HepG2 (cell line): ENCODE results near the gene STK17A. TPM values are rescaled to one million over a fixed set of nuclear protein-coding genes. Genes with fewer than 3 reads are reported as not detected.

ENCODE experiments used
- ARID2 ChIP-seq: sonication (generic); formaldehyde crosslinking; IDR thresholded peaks from 2 replicates; pipeline ENCODE4 v1.8.1; 2022; ENCODE audit warnings: mild to moderate bottlenecking, missing genetic modification reagents, borderline replicate concordance
- BCL6 ChIP-seq: IDR thresholded peaks from 2 replicates; pipeline ENCODE4 v1.6.1; 2016; ENCODE audit warnings: missing genetic modification reagents, missing compliant biosample characterization
- CHCHD3 ChIP-seq: sonication (generic); formaldehyde crosslinking; IDR thresholded peaks from 2 replicates; pipeline ENCODE4 v1.8.0; 2022; ENCODE audit warnings: mild to moderate bottlenecking, missing genetic modification reagents, moderate library complexity
- EP300 ChIP-seq, 3 experiments: sonication (generic) in 1 of 3; formaldehyde crosslinking in 1 of 3; IDR thresholded peaks; 2 replicates each; pipeline versions ENCODE4 v1.5.1 to v1.6.1; 2011 to 2020; ENCODE audit warnings: low read depth in 2 of 3, low read length in 2 of 3, borderline replicate concordance in 1 of 3, improper control_type of control experiment in 1 of 3, mild to moderate bottlenecking in 1 of 3, missing genetic modification reagents in 1 of 3, moderate library complexity in 1 of 3
- FOXA3 ChIP-seq: IDR thresholded peaks from 2 replicates; pipeline ENCODE4 v1.6.1; 2016; ENCODE audit warnings: missing genetic modification reagents, missing compliant biosample characterization
- FOXC1 ChIP-seq: sonication (generic); formaldehyde crosslinking; IDR thresholded peaks from 2 replicates; pipeline ENCODE4 v1.8.0; 2022; ENCODE audit warnings: mild to moderate bottlenecking, missing genetic modification reagents, borderline replicate concordance
- GATAD2A ChIP-seq: IDR thresholded peaks from 2 replicates; pipeline ENCODE4 v1.6.1; 2016
- HMG20A ChIP-seq: IDR thresholded peaks from 2 replicates; pipeline ENCODE4 v1.6.1; 2016; ENCODE audit warnings: borderline replicate concordance
- ISX ChIP-seq: sonication (generic); formaldehyde crosslinking; conservative IDR thresholded peaks from 2 replicates; pipeline ENCODE4 v1.5.0; 2020; ENCODE audit warnings: missing genetic modification reagents
- KDM6A ChIP-seq: IDR thresholded peaks from 2 replicates; pipeline ENCODE4 v1.6.1; 2016; ENCODE audit warnings: low read depth
- KLF6 ChIP-seq: IDR thresholded peaks from 2 replicates; pipeline ENCODE4 v1.8.0; 2016; ENCODE audit warnings: missing biosample characterization, missing genetic modification reagents
- MATR3 ChIP-seq: sonication (generic); formaldehyde crosslinking; IDR thresholded peaks from 2 replicates; pipeline ENCODE4 v1.4.0; 2020; ENCODE audit warnings: missing genetic modification reagents
- NCOA5 ChIP-seq: sonication (generic); formaldehyde crosslinking; IDR thresholded peaks from 2 replicates; pipeline ENCODE4 v1.4.0; 2020; ENCODE audit warnings: missing genetic modification reagents
- NFIC ChIP-seq: IDR thresholded peaks from 2 replicates; pipeline ENCODE4 v1.6.1; 2012; ENCODE audit warnings: mild to moderate bottlenecking, low read length, inconsistent platforms
- RBFOX2 ChIP-seq: fragments of 200-400 bp; formaldehyde crosslinking; IDR thresholded peaks from 2 replicates; pipeline ENCODE4 v1.6.1; 2017; ENCODE audit warnings: low read depth, mild to moderate bottlenecking, low read length
- REPIN1 ChIP-seq: sonication (generic); formaldehyde crosslinking; IDR thresholded peaks from 2 replicates; pipeline ENCODE4 v1.8.0; 2022; ENCODE audit warnings: missing genetic modification reagents, low read depth, mild to moderate bottlenecking, borderline replicate concordance
- RXRB ChIP-seq: IDR thresholded peaks from 2 replicates; pipeline ENCODE4 v1.6.1; 2016; ENCODE audit warnings: borderline replicate concordance, missing genetic modification reagents, missing compliant biosample characterization
- SIN3A ChIP-seq: IDR thresholded peaks from 2 replicates; pipeline ENCODE4 v1.6.1; 2011; ENCODE audit warnings: low read depth, mild to moderate bottlenecking, control low read depth, low read length, borderline replicate concordance
- TEAD2 ChIP-seq: sonication (generic); formaldehyde crosslinking; IDR thresholded peaks from 2 replicates; pipeline ENCODE4 v1.9.0; 2021; ENCODE audit warnings: missing genetic modification reagents
- TIGD3 ChIP-seq: sonication (generic); formaldehyde crosslinking; IDR thresholded peaks from 2 replicates; pipeline ENCODE4 v1.5.1; 2020; ENCODE audit warnings: mild to moderate bottlenecking, missing genetic modification reagents, borderline replicate concordance
- ZBTB8A ChIP-seq: sonication (generic); formaldehyde crosslinking; IDR thresholded peaks from 2 replicates; pipeline ENCODE4 v1.4.0; 2020; ENCODE audit warnings: mild to moderate bottlenecking, low read depth, missing genetic modification reagents, borderline replicate concordance
- ZNF280D ChIP-seq: sonication (generic); formaldehyde crosslinking; IDR thresholded peaks from 2 replicates; pipeline ENCODE4 v1.5.1; 2020; ENCODE audit warnings: mild to moderate bottlenecking, missing genetic modification reagents
- ZNF33A ChIP-seq: sonication (generic); formaldehyde crosslinking; IDR thresholded peaks from 2 replicates; pipeline ENCODE4 v1.5.1; 2020; ENCODE audit warnings: missing genetic modification reagents, mild to moderate bottlenecking, moderate library complexity, borderline replicate concordance
- ZNF770 ChIP-seq: sonication (generic); formaldehyde crosslinking; IDR thresholded peaks from 2 replicates; pipeline ENCODE4 v1.5.0; 2020; ENCODE audit warnings: mild to moderate bottlenecking, missing genetic modification reagents
- polyA plus RNA-seq, 8 experiments: library from polyadenylated mRNA; depleted of rRNA in 3 of 8; stranded (reverse) in 7 of 8; unstranded in 1 of 8; fragments of >200 nt; fragmentation: Illumina TruSeq in 4 of 8; extraction: Trizol in 4 of 8; gene quantifications; 2 replicates each; pipeline versions ENCODE4 v1.2.1 to v1.2.3, GENCODE V29; 2011 to 2016; ENCODE audit warnings: low read depth in 4 of 8, missing spikeins in 1 of 8, mixed read lengths in 1 of 8; ENCODE audit not compliant: insufficient read depth in 1 of 8
- total RNA-seq, 5 experiments: library from RNA; depleted of rRNA; stranded (reverse); fragments of >200 nt; fragmentation: Illumina TruSeq; extraction: Trizol; gene quantifications; 2 replicates each; pipeline ENCODE4 v1.2.3, GENCODE V29; 2016; ENCODE audit warnings: low read depth in 1 of 5

Gene STK17A
- total and polyA plus RNA-seq, 2 of the 13 experiments (the other 11 are each of a cell fraction or from before 2014, with no cell fraction given): 18.6 to 24.3 TPM

- TF ChIP-seq ZNF770 (CRISPR knock-in tag) (no peak), ZNF280D (CRISPR knock-in tag) (no peak), TIGD3 (CRISPR knock-in tag) (no peak), NCOA5 (CRISPR knock-in tag) (no peak), ISX (CRISPR knock-in tag) (no peak), FOXC1 (no peak), GATAD2A (CRISPR knock-in tag) (peak; percentile 66), KLF6 (no peak), KDM6A (CRISPR knock-in tag) (no peak; the same call in 1 of the 2 replicates), CHCHD3 (CRISPR knock-in tag) (no peak), REPIN1 (CRISPR knock-in tag) (no peak), NFIC (peak; percentile 70; the same call in 1 of the 2 replicates), BCL6 (CRISPR knock-in tag) (no peak), FOXA3 (peak; percentile 55), MATR3 (CRISPR knock-in tag) (no peak), EP300 (IDR thresholded peaks at IDR 0.05; ENCODE audit: low read depth in 2 of 2, low read length in 2 of 2) (peak in 1 of 2 experiments; percentile 78; a peak in 1 of 4 replicates), EP300 (CRISPR knock-in tag; IDR thresholded peaks at IDR 0.05; ENCODE audit: borderline replicate concordance) (no peak), SIN3A (no peak), TEAD2 (CRISPR knock-in tag) (no peak), ARID2 (0 out of 2 replicates have a peak, but pooled peaks have one; percentile 53), ZBTB8A (CRISPR knock-in tag) (no peak), RBFOX2 (0 out of 2 replicates have a peak, but pooled peaks have one; percentile 33), ZNF33A (no peak), HMG20A (CRISPR knock-in tag) (peak; percentile 39; the same call in 1 of the 2 replicates), RXRB (CRISPR knock-in tag) (peak; percentile 69; the same call in 1 of the 2 replicates)
Observed at GRCh38 chr7:43658718-43659548, 76.0 kb downstream of the STK17A start (continued).
